Parathyroid adenoma (tissue), 2 donors: Measurements from ENCODE around the gene YWHAQ.
"Not testable (repeated sequence)": the region's sequence is repeated elsewhere in the genome, so short reads cannot be mapped to it uniquely, and the experiment has no call there.

Source experiments
- H2AFZ ChIP-seq: fragments of 300-600 bp; sonication (generic); one replicate; pipeline ENCODE4 v1.7.0; 2017; ENCODE audit warnings: antibody characterized with exemption, mild to moderate bottlenecking
- H3K27ac ChIP-seq: fragments of 300-600 bp; sonication (generic); one replicate; pipeline ENCODE4 v1.7.0; 2017
- H3K27me3 ChIP-seq: fragments of 300-600 bp; sonication (generic); one replicate; pipeline ENCODE4 v1.7.0; 2017; ENCODE audit warnings: low read length; ENCODE audit not compliant: control insufficient read depth, insufficient read depth
- H3K36me3 ChIP-seq: fragments of 300-600 bp; sonication (generic); one replicate; pipeline ENCODE4 v1.7.0; 2017; ENCODE audit warnings: low read length; ENCODE audit not compliant: control insufficient read depth, insufficient read depth
- H3K4me1 ChIP-seq: fragments of 300-600 bp; sonication (generic); one replicate; pipeline ENCODE4 v1.7.0; 2017; ENCODE audit warnings: control low read depth
- H3K4me2 ChIP-seq: fragments of 300-600 bp; sonication (generic); one replicate; pipeline ENCODE4 v1.7.0; 2017; ENCODE audit warnings: low read length
- H3K4me3 ChIP-seq: fragments of 300-600 bp; sonication (generic); one replicate; pipeline ENCODE4 v1.7.0; 2017; ENCODE audit warnings: low read depth, low read length
- H3K79me2 ChIP-seq: fragments of 300-600 bp; sonication (generic); one replicate; pipeline ENCODE4 v1.7.0; 2017; ENCODE audit warnings: control low read depth
- H3K9ac ChIP-seq: fragments of 300-600 bp; sonication (generic); one replicate; pipeline ENCODE4 v1.7.0; 2017; ENCODE audit warnings: mild to moderate bottlenecking
- H3K9me3 ChIP-seq: fragments of 300-600 bp; sonication (generic); one replicate; pipeline ENCODE4 v1.7.0; 2017; ENCODE audit warnings: low read length; ENCODE audit not compliant: control insufficient read depth
- TF ChIP-seq, protein P1 (sequence below): fragments of 300-600 bp; sonication (generic); IDR thresholded peaks from one replicate; pipeline ENCODE4 v1.7.0; 2017; ENCODE audit warnings: antibody characterized with exemption, mild to moderate bottlenecking
- donor health status: primary hyperparathyroidism.

YWHAQ gene

DNA sequence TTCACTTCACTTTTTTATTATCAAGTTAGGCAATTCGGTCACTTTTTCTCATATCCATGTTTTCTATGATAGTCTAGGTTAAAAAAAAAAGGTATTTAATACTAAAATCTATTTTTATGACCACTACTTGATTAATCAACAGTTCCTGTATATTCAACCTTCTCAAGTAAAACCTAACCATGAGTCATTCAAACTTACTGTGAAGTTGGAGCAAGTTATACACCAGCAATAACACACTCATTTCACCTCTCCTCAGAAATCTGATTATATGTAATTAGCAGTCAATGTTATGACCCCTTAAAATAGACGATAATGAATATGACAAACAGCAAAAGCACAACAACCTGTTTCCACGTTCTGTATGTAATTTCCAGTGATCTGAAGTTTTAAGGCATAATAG lies 40.2 kb downstream of the YWHAQ start:
- H3K27me3 ChIP-seq, result no peaks in the 10 kb centered on the region
- no peak overlapping the region for H2AFZ ChIP-seq
- TF ChIP-seq, protein P1, sequence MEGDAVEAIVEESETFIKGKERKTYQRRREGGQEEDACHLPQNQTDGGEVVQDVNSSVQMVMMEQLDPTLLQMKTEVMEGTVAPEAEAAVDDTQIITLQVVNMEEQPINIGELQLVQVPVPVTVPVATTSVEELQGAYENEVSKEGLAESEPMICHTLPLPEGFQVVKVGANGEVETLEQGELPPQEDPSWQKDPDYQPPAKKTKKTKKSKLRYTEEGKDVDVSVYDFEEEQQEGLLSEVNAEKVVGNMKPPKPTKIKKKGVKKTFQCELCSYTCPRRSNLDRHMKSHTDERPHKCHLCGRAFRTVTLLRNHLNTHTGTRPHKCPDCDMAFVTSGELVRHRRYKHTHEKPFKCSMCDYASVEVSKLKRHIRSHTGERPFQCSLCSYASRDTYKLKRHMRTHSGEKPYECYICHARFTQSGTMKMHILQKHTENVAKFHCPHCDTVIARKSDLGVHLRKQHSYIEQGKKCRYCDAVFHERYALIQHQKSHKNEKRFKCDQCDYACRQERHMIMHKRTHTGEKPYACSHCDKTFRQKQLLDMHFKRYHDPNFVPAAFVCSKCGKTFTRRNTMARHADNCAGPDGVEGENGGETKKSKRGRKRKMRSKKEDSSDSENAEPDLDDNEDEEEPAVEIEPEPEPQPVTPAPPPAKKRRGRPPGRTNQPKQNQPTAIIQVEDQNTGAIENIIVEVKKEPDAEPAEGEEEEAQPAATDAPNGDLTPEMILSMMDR, result no peak
- no peak overlapping the region for H3K4me3 ChIP-seq
- no peaks in the 10 kb centered on the region for H3K9me3 ChIP-seq
- H3K36me3 ChIP-seq, result no peaks in the 10 kb centered on the region
- no peaks in the 10 kb centered on the region for H3K4me1 ChIP-seq
- H3K79me2 ChIP-seq, result peaks cover 22% of the 10 kb centered on the region
- no peak overlapping the region for H3K9ac ChIP-seq
- no peak overlapping the region for H3K4me2 ChIP-seq
- no peak overlapping the region for H3K27ac ChIP-seq

DNA sequence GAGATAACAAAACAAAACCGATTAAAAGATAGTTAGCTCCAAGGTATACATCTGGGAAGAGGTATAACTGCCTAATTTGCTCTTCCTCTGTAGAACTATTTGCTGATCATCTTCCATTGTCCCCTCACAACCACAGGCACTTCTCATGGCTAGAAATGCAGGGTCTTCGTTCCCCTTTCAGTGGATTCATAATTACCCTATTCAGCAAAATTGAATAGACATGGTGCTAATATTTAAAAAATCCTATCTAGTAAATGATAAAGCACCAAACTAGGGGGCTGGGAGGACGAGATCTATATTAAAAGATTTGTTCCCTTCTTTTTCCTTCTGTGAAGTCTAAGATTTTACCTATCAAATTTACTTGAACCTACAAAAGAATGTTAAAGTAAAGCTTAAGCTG lies 44.3 kb downstream of the YWHAQ start:
- Histone ChIP-seq H3K27ac (no peak overlapping the region), H3K27me3 (no peaks in the 10 kb centered on the region), H3K79me2 (peaks cover 3% of the 10 kb centered on the region), H3K9ac (no peak overlapping the region), H3K4me2 (no peak overlapping the region), H2AFZ (no peak overlapping the region), H3K9me3 (no peaks in the 10 kb centered on the region), H3K4me1 (no peaks in the 10 kb centered on the region), H3K36me3 (no peaks in the 10 kb centered on the region), H3K4me3 (no peak overlapping the region)
- TF ChIP-seq, protein P1, result no peak

DNA sequence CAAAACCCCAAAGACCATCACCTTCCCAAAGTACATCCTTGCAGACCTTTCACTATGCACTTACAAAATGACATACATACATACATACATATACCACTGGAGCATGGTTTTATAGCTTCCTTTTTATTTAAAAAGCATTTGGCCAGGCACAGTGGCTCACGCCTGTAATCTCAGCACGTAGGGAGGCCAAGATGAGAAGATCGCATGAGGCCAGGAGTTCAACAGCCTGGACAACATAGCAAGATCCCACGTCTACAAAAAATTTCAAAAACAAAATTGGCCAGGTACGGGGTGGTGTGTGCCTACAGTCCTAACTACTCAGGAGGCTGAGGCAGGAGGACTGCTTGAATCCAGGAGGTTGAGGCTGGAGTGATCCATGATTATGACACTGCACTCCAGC lies 45.3 kb downstream of the YWHAQ start:
- no peaks in the 10 kb centered on the region for H3K4me1 ChIP-seq
- no peaks in the 10 kb centered on the region for H3K36me3 ChIP-seq
- no peak overlapping the region for H3K4me3 ChIP-seq
- TF ChIP-seq, protein P1, result no peak
- peaks cover 3% of the 10 kb centered on the region for H3K79me2 ChIP-seq
- no peak overlapping the region for H2AFZ ChIP-seq
- H3K4me2 ChIP-seq, result no peak overlapping the region
- H3K9ac ChIP-seq, result no peak overlapping the region
- H3K27me3 ChIP-seq, result no peaks in the 10 kb centered on the region
- H3K9me3 ChIP-seq, result no peaks in the 10 kb centered on the region
- no peak overlapping the region for H3K27ac ChIP-seq

DNA sequence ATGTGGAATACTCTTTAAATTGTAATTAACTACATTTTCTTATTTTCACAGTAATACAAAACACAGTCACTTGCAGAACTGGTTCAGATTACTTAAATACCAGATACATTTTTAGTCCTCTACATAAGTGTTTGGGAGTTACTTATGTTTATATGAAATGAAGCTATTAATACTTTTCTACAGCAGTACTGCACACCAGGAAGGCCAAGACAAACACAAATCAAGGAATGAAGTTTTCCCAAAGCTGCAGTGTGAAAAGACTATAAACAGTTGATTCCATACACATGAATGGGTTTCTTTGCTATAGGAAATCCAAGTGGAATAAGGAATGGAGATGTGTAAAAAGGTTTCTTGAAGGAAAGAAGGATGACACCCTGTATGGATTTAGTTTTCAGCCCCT lies 45.9 kb downstream of the YWHAQ start:
- not testable (repeated sequence) for H3K4me1 ChIP-seq, H3K36me3 ChIP-seq, H2AFZ ChIP-seq, H3K27ac ChIP-seq, H3K79me2 ChIP-seq, H3K27me3 ChIP-seq, H3K4me2 ChIP-seq, H3K4me3 ChIP-seq, H3K9me3 ChIP-seq, H3K9ac ChIP-seq

DNA sequence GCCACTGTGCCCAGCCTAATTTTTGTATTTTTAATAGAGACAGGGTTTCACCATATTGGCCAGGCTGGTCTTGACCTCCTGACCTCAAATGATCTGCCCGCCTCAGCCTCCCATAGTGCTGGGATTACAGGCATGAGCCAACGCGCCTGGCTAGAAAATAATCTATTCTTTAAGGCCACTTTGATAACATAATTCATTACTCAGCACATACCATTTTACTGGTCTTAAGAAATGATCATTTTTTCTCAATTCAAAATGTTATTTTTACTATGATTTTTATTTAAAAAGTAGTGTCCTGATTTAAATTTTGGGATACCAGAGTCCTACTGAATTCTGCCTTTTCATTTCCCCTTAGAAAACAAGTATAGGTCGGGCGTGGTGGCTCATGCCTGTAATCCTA lies 48.2 kb downstream of the YWHAQ start:
- H3K27me3 ChIP-seq, result no peaks in the 10 kb centered on the region
- no peak overlapping the region for H3K9ac ChIP-seq
- H3K4me2 ChIP-seq, result no peak overlapping the region
- H3K4me3 ChIP-seq, result no peak overlapping the region
- peaks cover 1% of the 10 kb centered on the region for H3K79me2 ChIP-seq
- TF ChIP-seq, protein P1, result no peak
- no peaks in the 10 kb centered on the region for H3K9me3 ChIP-seq
- H3K27ac ChIP-seq, result no peak overlapping the region
- no peaks in the 10 kb centered on the region for H3K36me3 ChIP-seq
- H2AFZ ChIP-seq, result no peak overlapping the region
- no peaks in the 10 kb centered on the region for H3K4me1 ChIP-seq
